GM12891 (cell line): Measurements from ENCODE around the gene BTNL8.

Source experiments
- POLR2A ChIP-seq: IDR thresholded peaks from 2 replicates; pipeline ENCODE4 v1.6.1; 2011; ENCODE audit warnings: low read depth, low read length, control low read depth
- POLR2AphosphoS5 ChIP-seq: IDR thresholded peaks from 2 replicates; pipeline ENCODE4 v1.6.1; 2011; ENCODE audit warnings: low read depth, low read length, control low read depth

GRCh38 chr5:180889381-180889780, 9.6 kb upstream of the BTNL8 start:
- TF ChIP-seq POLR2A (no peak), POLR2AphosphoS5 (no peak)
